GM10847 (cell line): ENCODE measurements around the gene ALKBH6.
A peak's percentile ranks its signal among the peaks of the same experiment; 100 is the strongest.

Experiments
- POLR2A ChIP-seq: IDR thresholded peaks from 2 replicates; pipeline ENCODE4 v1.6.1; 2011; ENCODE audit not compliant: insufficient read length; ENCODE audit errors: extremely low read depth

The ALKBH6 gene

DNA sequence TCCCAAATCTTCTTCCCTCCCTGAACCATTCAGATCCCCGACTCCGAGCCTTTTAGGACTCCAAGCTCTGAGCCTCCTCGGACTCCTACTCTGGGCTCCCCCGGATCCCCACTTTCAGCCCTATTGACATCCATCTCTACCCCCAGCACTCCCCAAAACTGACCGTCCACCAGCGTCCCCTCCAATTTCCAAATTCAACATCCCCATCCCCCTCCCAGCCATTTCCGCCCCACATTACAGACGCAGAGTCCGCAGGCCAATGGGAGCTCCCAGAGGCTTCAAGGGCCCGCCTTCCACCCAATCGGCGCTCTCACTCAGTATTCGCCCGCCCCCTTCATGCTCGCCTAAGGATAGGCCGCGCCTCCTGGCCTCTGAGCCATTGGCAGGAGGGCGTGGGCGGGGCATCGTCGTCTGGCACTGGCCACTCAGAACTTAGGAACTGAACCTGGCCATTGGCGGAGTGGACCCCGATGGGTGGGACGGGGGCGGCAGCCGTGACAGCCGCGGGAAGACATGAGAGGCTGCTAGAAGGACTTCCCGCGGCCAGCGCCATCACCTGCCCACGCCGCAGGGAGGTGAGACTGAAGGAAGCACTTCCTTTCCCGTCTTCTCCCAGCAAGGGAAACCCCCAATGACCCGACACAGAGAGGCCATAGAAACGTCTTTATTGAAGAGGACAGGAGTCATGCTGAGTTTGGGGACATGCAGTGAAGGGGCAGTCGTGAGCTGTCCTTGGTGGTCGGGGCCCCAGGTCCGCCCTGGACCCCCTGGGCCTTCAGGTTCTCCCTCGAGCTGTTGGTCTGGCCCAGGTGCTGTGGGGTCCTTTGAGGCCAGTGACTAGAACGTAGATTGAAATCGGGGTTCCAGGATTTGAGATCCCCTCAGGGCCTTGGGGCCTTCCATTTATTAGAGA lies at the start of gene ALKBH6:
Gene ALKBH6, minus strand, starts transcription at position 202 of the 913 bp plus-strand sequence. CDS start 816 bp downstream, outside the sequence.
- TF ChIP-seq POLR2A: peak; percentile 58

DNA sequence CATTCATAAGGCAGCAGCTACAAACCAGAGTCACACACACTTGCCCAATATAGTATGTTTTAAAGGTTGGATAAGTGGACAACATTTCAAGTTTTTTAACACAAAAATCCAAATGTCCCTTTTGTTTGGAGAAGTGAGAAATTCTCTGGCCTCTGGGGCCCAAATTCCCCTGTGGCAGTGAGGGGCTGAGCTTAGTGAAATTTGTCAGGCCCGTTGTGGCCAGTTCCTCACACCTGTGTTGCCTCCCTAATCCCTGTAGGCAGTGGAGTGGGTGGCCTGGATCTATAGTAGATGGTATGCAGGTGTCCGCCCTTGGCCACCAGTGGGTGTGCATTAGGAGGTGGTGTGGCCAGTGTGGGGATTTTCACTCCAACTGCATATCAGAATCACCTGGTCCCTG lies 47.4 kb upstream of the ALKBH6 start:
- no peak for TF ChIP-seq POLR2A

- no peak for TF ChIP-seq POLR2A
These were observed 46.4 kb upstream of the ALKBH6 start for GRCh38 chr19:36060430-36060829.

- no peak for TF ChIP-seq POLR2A
These were observed 45.3 kb upstream of the ALKBH6 start for GRCh38 chr19:36059180-36059910.

DNA sequence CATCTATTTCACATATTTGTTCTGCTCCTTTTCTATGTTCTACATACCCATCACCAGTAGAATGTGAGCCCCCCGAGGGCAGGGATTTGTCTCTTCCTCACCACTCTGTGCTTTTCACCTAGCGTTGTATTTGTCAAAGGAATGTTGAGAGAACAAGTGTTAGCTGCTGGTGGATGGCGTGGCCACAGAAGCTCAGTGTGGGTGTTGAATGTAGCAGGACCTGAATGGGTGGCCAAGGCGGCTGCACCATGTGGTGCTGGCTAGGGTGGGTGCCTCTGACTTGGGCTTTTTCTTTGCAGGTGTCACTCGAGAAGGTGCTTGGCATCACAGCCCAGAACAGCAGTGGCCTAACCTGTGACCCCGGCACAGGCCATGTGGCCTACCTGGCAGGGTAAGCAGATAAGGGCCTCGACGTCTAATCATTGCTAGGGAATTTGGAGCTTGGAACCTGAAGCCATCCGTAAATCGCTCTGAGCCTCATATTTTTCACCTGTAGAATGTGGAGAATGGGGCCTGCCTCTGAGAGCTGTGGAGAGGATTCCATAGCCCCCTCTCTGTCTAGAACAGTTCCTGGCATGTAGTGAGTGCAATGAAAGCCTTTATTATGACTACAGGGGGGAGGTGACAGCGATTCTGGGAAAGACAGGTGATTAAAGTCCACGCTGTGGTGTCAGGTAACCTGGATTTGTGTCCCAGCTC lies 44.6 kb upstream of the ALKBH6 start:
- TF ChIP-seq POLR2A: no peak

DNA sequence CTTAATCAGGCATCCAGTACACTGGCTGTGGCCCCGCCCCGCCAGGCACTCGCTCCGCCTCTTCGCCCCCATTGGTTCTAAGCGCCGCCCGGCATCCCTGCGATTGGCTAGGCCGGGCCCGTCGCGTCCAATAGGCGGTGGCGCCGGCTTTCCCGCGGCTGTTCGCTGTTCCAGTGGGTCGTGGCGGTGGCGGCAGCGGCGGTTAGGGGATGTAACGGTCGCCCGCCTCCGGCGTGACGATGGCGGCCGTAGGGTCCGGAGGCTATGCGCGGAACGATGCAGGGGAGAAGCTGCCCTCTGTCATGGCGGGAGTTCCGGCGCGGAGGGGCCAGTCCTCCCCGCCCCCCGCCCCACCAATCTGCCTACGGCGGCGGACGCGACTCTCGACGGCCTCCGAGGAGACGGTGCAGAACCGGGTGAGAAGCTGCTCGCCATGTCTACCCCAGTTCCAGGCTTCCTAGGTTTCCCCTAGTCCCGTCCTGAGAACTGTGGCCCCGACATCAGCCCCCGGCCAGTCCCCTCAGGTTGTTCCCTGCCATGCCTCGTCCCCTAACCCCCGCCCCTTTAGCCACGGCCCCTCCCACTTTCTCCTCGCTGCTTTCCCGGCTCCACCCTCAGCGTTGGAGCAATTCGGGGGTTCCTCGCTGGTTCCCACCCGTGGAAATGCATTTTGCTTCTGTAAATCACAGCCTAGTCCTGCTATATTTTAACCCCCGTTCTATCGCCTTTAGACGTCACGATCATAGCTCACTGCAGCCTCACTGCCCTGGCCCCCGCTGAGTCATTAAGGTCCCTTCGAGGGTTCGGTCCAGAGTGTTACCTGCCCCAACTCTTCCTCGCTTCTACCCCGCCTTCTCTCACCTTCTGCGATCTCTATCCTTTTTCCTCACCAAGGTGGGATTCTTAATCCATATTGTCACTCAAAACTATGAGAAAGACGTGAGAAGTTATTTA lies 41.0 kb upstream of the ALKBH6 start, which contains the start of gene WDR62:
Gene WDR62, plus strand, starts transcription at position 165 of the 954 bp plus-strand sequence. Its CDS starts 75 bp downstream, at position 240.
- TF ChIP-seq POLR2A: peak; percentile 50

- TF ChIP-seq POLR2A: peak; percentile 42
These were observed 40.2 kb upstream of the ALKBH6 start, which contains the start of gene THAP8 for GRCh38 chr19:36054119-36054732. Gene THAP8 (minus strand): TSS chr19:36054285. CDS start chr19:36054217, 68 bp downstream.

DNA sequence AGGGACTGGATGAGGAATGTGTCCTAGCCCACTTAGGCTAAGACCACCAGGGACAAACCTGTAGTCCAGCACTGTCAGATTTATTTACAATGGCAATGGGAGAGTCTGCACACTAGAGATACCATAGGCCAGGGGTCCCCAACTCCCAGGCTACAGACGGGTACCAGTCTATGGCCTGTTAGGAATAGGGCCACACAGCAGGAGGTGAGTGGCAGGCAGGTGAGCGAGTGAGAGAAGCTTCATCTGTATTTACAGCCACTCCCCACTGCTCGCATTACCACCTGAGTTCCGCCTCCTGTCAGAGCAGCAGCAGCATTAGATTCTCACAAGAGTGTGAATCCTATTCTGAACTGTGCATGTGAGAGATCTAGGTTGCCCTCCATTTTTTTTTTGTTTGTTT lies 37.6 kb upstream of the ALKBH6 start:
- no peak for TF ChIP-seq POLR2A

GRCh38 chr19:36051236-36051635 lies 37.2 kb upstream of the ALKBH6 start:
- TF ChIP-seq POLR2A: no peak

DNA sequence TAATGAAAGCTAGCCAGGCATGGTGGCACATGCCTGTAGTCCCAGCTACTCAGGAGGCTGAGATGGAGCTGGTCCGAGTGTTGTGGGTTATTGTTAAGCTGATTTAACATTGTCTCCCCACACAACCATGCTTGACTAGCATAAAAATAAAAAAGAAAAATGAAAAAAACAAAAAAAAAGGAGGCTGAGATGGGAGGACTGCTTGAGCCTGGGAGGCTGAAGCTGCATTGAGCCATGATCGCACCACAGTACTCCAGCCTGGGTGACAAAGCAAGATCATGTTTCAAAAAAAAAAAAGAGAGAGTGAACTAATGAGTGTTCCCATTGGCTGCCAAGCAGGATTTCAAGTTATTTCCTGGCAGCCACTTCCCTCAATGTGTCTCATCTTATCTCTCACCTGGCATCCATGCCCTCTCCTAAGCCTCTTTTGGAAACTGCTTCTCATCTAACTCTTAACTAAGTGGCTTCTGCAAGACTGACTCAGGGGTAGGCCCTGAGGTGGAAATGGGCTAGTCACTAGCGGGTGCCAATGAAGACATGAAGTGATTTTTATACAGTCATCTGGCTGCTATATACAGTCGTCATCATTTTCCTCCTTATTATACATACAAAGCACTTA lies 35.2 kb upstream of the ALKBH6 start:
- TF ChIP-seq POLR2A: no peak

DNA sequence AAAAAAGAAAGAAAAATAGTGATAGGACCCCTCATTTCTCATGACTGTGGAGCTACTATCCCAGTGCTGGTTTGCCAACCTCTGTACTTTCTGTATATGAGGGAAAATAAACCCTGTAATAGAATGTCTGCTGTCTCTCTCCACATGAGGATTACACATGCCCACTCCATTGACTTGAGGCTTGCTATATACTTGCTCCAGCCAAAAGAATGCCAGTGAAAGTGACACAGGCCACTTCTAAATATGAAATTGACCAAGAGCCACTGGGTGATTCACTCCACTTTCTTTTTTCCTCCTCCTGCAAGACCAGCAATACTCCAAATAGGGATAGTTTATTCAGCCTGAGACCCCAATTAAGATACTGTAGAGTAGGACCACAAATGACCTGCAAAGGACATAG lies 33.8 kb upstream of the ALKBH6 start:
- TF ChIP-seq POLR2A: no peak

- no peak for TF ChIP-seq POLR2A
These were observed 32.5 kb upstream of the ALKBH6 start for GRCh38 chr19:36046443-36047050.

DNA sequence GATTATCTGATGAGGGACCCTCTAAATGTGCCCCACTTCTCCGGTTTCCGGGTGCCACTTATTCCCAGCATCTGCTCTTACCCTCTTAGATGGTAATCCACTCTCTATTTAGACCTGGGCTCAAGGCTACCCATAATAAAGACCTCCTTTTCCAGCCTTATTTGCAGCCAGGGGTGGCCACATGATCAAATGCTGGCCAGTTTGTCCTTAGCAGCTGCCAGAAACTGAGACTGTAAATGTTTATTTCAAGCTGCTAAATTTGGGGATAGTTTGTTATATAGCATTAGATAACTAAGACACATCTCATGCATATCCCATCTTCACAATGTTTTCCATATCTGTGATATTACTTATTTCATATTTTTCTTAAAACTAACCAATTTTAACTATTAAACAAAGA lies 29.9 kb upstream of the ALKBH6 start:
- no peak for TF ChIP-seq POLR2A

DNA sequence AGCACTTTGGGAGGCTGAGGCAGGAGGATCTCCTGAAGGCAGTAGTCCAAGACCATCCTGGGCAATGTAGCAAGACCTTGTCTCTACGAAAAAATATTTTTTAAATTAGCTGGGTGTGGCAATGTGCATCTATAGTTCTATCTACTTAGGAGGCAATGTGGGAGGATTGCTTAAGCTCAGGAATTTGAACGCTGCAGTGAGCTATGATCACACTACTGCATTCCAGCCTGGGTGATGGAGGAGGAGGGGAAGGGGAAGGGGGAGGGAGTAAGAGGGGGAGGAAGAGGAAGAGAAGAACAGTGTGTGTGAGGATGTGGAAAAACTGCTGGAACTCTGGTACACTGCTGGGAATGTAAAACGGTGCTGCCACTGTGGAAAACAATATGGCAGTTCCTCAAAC lies 27.8 kb upstream of the ALKBH6 start:
- no peak for TF ChIP-seq POLR2A
